CD8-positive, alpha-beta memory T cell (primary cell): Measurements from ENCODE around the gene TRIP13. TPM values are rescaled to one million over a fixed set of nuclear protein-coding genes. Genes with fewer than 3 reads are reported as not detected.
"Not testable (repeated sequence)": the region's sequence is repeated elsewhere in the genome, so short reads cannot be mapped to it uniquely, and the experiment has no call there.

Experiments
- CTCF ChIA-PET: fragments of 350-600 bp; sonication (Branson Sonifier 250); formaldehyde crosslinking; loops from one replicate; lab custom pipeline; 2021; ENCODE audit warnings: antibody characterized with exemption; lab: Charles Lee
- POLR2A ChIA-PET: fragments of 350-600 bp; sonication (Branson Sonifier 250); formaldehyde crosslinking; loops from one replicate; lab custom pipeline; 2021; ENCODE audit warnings: antibody characterized with exemption; lab: Charles Lee
- DNase-seq, 5 donors: peaks; one replicate each; pipeline versions ENCODE4 v3.0.0 to v3.0.0-alpha.2; 2020 to 2022; ENCODE audit warnings: mixed read lengths in 1 of 5
- H3K27ac ChIP-seq: one replicate; pipeline ENCODE4 v1.7.0; 2013; ENCODE audit warnings: low read depth, mild to moderate bottlenecking, low read length, moderate library complexity
- H3K27me3 ChIP-seq: 2 replicates; pipeline ENCODE4 v1.7.0; 2013; ENCODE audit warnings: low read length, mild to moderate bottlenecking; ENCODE audit not compliant: insufficient read depth, poor library complexity, severe bottlenecking
- H3K36me3 ChIP-seq: 2 replicates; pipeline ENCODE4 v1.7.0; 2013; ENCODE audit warnings: mild to moderate bottlenecking, low read length, moderate library complexity; ENCODE audit not compliant: insufficient read depth
- H3K4me1 ChIP-seq: 2 replicates; pipeline ENCODE4 v1.7.0; 2013; ENCODE audit warnings: mild to moderate bottlenecking, low read length, moderate library complexity; ENCODE audit not compliant: insufficient read depth
- H3K4me3 ChIP-seq: 2 replicates; pipeline ENCODE4 v1.7.0; 2013; ENCODE audit warnings: mild to moderate bottlenecking, low read length
- H3K9me3 ChIP-seq: 2 replicates; pipeline ENCODE4 v1.7.0; 2013; ENCODE audit warnings: mild to moderate bottlenecking, low read length
- H3K27ac Mint-ChIP-seq, 8 donors: one replicate each; pipeline ENCODE4 v1.8.0; 2020 to 2021; ENCODE audit warnings: mixed read lengths in 8 of 8, mild to moderate bottlenecking in 6 of 8, inconsistent platforms in 3 of 8, moderate library complexity in 3 of 8
- H3K27me3 Mint-ChIP-seq, 2 donors: one replicate each; pipeline ENCODE4 v1.8.0; 2020 to 2021; ENCODE audit warnings: mixed read lengths in 2 of 2, mild to moderate bottlenecking in 1 of 2, moderate library complexity in 1 of 2
- H3K36me3 Mint-ChIP-seq, 3 donors: one replicate each; pipeline ENCODE4 v1.8.0; 2020 to 2021; ENCODE audit warnings: mixed read lengths in 3 of 3, inconsistent platforms in 1 of 3, mild to moderate bottlenecking in 1 of 3
- H3K4me1 Mint-ChIP-seq, 3 donors: one replicate each; pipeline ENCODE4 v1.8.0; 2020 to 2021; ENCODE audit warnings: mixed read lengths in 3 of 3, inconsistent platforms in 1 of 3, mild to moderate bottlenecking in 1 of 3
- H3K4me3 Mint-ChIP-seq, 7 donors: one replicate each; pipeline ENCODE4 v1.8.0; 2020 to 2021; ENCODE audit warnings: mixed read lengths in 7 of 7, mild to moderate bottlenecking in 6 of 7, moderate library complexity in 4 of 7, inconsistent platforms in 2 of 7
- H3K9me3 Mint-ChIP-seq, 5 donors: one replicate each; pipeline ENCODE4 v1.8.0; 2020 to 2022; ENCODE audit warnings: mixed read lengths in 5 of 5, mild to moderate bottlenecking in 3 of 5, moderate library complexity in 2 of 5, inconsistent platforms in 1 of 5
- polyA plus RNA-seq: library from polyadenylated mRNA; unstranded; fragments of 300-500 nt; fragmentation: Illumina TruSeq; gene quantifications from one replicate; pipeline ENCODE4 v1.2.3, GENCODE V29; 2021
- total RNA-seq, 2 experiments: library from RNA; stranded (reverse); gene quantifications; one replicate each; pipeline ENCODE4 v1.2.3, GENCODE V29; 2021

Gene TRIP13
- total and polyA plus RNA-seq, 3 experiments from 2014 or later: 0.12 to 40.7 (median 37.5) TPM

DNA sequence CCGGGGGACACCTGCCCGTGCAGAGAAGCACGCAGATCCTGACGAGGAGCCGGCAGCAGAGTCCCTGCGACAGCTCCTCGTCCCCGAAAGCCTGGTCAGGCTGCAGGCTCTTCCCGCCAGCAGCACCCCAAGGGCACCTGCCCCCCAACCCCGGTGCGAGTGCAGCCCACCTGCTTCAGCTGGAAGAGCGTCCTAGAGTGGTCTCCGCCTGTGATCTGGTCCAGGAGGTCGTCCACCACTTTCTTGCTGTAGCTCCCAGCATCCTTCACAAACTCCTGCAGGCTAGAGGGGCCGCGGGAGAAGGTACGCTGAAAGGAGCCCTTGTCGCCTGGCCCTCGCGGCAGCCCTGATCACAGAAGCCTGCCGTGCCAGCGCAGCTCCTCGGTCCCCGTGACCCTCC is 16.8 kb upstream of the TRIP13 start:
- Mint-ChIP-seq H3K27me3 (no peaks in the 10 kb centered on the region), H3K27ac (no peak overlapping the region), H3K4me3 (no peak overlapping the region), H3K36me3 (peaks cover 4 to 78% (median 11%) of the 10 kb centered on the region in 3 donors), H3K9me3 (no peaks in the 10 kb centered on the region), H3K4me1 (peaks cover 0 to 9% (median 9%) of the 10 kb centered on the region in 3 donors)
- Histone ChIP-seq H3K4me3 (no peak overlapping the region), H3K27ac (no peak overlapping the region), H3K9me3 (no peaks in the 10 kb centered on the region), H3K27me3 (no peaks in the 10 kb centered on the region), H3K36me3 (peaks cover 52% of the 10 kb centered on the region), H3K4me1 (no peaks in the 10 kb centered on the region)
- CTCF ChIA-PET: interaction anchor here (1.4 kb wide), 1 partner anchor 9 kb away, joined by 3 read pairs; no protein-coding TSS in a partner anchor
- POLR2A ChIA-PET: no interaction called here
- DNase-seq: no peak

DNA sequence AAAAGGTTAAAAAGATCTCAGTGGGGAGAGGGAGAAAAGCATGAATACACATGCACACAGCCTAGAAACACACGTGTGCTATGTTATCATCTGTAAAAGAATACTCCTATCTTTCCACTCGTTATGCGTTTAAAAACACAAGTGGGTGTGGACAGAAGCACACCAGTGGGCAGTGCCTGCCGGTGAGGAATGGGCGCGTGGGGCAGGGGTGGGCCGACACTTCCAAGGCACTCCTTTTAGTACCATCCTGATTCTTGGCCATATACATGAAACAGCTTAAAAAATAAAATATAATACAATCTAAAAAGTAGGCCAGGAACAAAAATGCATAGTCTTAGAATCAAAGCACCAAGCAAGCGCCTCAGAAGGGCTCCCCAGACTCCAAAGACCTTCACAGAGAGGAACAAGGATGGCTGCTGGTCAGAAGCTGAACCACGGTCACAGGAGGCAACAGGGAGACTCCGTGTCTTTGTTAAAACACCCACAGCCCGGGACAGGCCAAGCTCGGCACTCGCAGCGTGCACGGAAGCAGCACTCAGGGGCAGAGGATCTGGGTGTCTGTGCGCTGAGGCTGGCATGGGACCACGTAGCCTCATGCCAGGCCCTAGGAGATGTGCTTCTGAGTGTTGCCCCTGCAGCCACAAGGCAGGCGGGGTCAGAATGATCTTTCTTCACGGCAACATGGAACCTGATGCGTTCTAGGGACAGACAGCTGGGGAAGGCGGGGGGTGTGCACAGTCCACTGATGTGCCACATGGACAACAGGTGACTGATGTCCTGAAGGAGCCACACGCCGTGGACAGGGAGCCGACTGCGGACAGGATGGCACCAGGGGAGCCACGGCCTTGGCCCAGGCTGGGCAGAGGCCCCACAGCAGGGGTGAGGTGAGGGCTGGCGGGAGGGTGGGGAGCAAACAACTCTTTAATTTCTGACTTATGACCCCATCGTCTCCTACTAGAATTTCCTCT is 16.0 kb upstream of the TRIP13 start:
- H3K27ac Mint-ChIP-seq: no peak overlapping the region
- POLR2A ChIA-PET: no interaction called here
- Histone ChIP-seq H3K27me3 (no peaks in the 10 kb centered on the region), H3K4me3 (no peak overlapping the region), H3K27ac (no peak overlapping the region), H3K9me3 (no peaks in the 10 kb centered on the region), H3K36me3 (peaks cover 54% of the 10 kb centered on the region), H3K4me1 (no peaks in the 10 kb centered on the region)
- H3K36me3 Mint-ChIP-seq: peaks cover 6 to 78% (median 9%) of the 10 kb centered on the region in 3 donors
- CTCF ChIA-PET: interaction anchor here (1.4 kb wide), 1 partner anchor 8 kb away, joined by 3 read pairs; no protein-coding TSS in a partner anchor
- H3K4me1 Mint-ChIP-seq: peaks cover 7 to 14% (median 11%) of the 10 kb centered on the region in 3 donors
- no peak for DNase-seq
- H3K4me3 Mint-ChIP-seq: no peak overlapping the region
- H3K27me3 Mint-ChIP-seq: no peaks in the 10 kb centered on the region
- no peaks in the 10 kb centered on the region for H3K9me3 Mint-ChIP-seq

GRCh38 chr5:878125-878524 is 14.6 kb upstream of the TRIP13 start:
- peaks cover 21 to 28% (median 25%) of the 10 kb centered on the region in 3 donors for H3K4me1 Mint-ChIP-seq
- ChIA-PET CTCF (no interaction called here), POLR2A (no interaction called here)
- no peak overlapping the region for H3K4me3 ChIP-seq
- no peak for DNase-seq
- H3K36me3 ChIP-seq: peaks cover 55% of the 10 kb centered on the region
- H3K27ac ChIP-seq: no peak overlapping the region
- H3K4me3 Mint-ChIP-seq: peak overlapping the region in 1 of 7 donors; percentile 32
- peak overlapping the region in 1 of 8 donors; percentile 87 for H3K27ac Mint-ChIP-seq
- H3K9me3 ChIP-seq: no peaks in the 10 kb centered on the region
- H3K36me3 Mint-ChIP-seq: peaks cover 18 to 80% (median 20%) of the 10 kb centered on the region in 3 donors
- no peaks in the 10 kb centered on the region for H3K27me3 ChIP-seq
- H3K27me3 Mint-ChIP-seq: peaks cover 0 to 2% of the 10 kb centered on the region in 2 donors
- H3K4me1 ChIP-seq: no peaks in the 10 kb centered on the region
- peaks cover 3 to 10% (median 4%) of the 10 kb centered on the region in 5 donors for H3K9me3 Mint-ChIP-seq

- H3K4me1 ChIP-seq, CTCF ChIA-PET, H3K27ac ChIP-seq, POLR2A ChIA-PET, H3K27ac Mint-ChIP-seq, H3K27me3 Mint-ChIP-seq, H3K4me3 Mint-ChIP-seq, H3K9me3 ChIP-seq, H3K9me3 Mint-ChIP-seq, DNase-seq, H3K4me3 ChIP-seq, H3K27me3 ChIP-seq: not testable (repeated sequence)
- Mint-ChIP-seq H3K36me3 (peaks cover 18 to 80% (median 21%) of the 10 kb centered on the region in 3 donors), H3K4me1 (peaks cover 23 to 30% (median 23%) of the 10 kb centered on the region in 3 donors)
- H3K36me3 ChIP-seq: peaks cover 55% of the 10 kb centered on the region
Observed at GRCh38 chr5:878677-879076, 14.0 kb upstream of the TRIP13 start.

DNA sequence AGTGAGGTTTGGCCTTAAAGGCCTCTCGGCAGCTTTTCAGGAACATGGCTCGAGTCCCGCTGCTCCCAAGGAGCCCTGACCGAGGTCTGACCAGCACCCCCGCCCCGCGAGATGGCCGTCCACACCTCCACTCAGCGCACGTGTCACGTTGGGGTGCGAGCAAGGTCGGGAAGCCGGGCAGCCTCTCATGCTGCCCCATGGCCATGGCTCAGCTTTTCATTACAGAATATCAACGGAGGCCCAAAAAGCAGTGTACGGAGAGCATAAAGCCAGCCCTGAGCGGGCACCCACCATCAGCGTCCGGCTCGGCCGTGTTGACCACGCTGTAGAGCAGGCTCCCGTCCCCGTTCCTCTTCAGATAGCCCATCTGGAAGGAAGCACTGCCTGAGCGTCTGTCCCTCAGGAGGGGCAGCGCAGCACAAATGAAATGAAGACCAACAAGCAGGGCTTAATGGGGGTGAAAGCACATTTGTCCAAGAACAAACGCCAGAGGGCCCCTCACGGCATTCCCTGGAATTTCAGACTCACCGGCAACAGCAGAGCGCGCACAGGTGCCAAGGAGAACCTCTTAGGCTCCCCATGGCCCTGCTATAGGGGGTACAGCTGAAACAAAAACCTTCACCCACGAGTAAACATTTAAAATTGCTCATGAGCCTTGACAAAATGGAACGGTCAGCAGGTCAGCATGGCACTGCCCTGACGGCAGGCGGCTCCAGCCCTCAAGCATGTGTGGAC is 11.7 kb upstream of the TRIP13 start:
- Histone ChIP-seq H3K4me3 (no peak overlapping the region), H3K27me3 (no peaks in the 10 kb centered on the region), H3K9me3 (no peaks in the 10 kb centered on the region), H3K4me1 (no peaks in the 10 kb centered on the region), H3K27ac (no peak overlapping the region), H3K36me3 (peaks cover 52% of the 10 kb centered on the region)
- POLR2A ChIA-PET: no interaction called here
- H3K27me3 Mint-ChIP-seq: peaks cover 0 to 2% of the 10 kb centered on the region in 2 donors
- no peak for DNase-seq
- peaks cover 18 to 81% (median 20%) of the 10 kb centered on the region in 3 donors for H3K36me3 Mint-ChIP-seq
- H3K4me1 Mint-ChIP-seq: peaks cover 17 to 23% (median 21%) of the 10 kb centered on the region in 3 donors
- H3K4me3 Mint-ChIP-seq: peak overlapping the region in 1 of 7 donors; percentile 79
- H3K9me3 Mint-ChIP-seq: peaks cover 3 to 10% (median 4%) of the 10 kb centered on the region in 5 donors
- CTCF ChIA-PET: no interaction called here
- peak overlapping the region in 2 of 8 donors; percentile 91 to 92 for H3K27ac Mint-ChIP-seq

- Mint-ChIP-seq H3K27me3 (peaks cover 0 to 2% of the 10 kb centered on the region in 2 donors), H3K4me3 (no peak overlapping the region), H3K9me3 (peaks cover 3 to 10% (median 4%) of the 10 kb centered on the region in 5 donors), H3K27ac (peak overlapping the region in 3 of 8 donors; percentile 37 to 92 (median 91)), H3K4me1 (peaks cover 17 to 26% (median 21%) of the 10 kb centered on the region in 3 donors), H3K36me3 (peaks cover 18 to 81% (median 20%) of the 10 kb centered on the region in 3 donors)
- H3K4me1 ChIP-seq: no peaks in the 10 kb centered on the region
- peaks cover 53% of the 10 kb centered on the region for H3K36me3 ChIP-seq
- H3K9me3 ChIP-seq: no peaks in the 10 kb centered on the region
- no peak overlapping the region for H3K27ac ChIP-seq
- H3K27me3 ChIP-seq: no peaks in the 10 kb centered on the region
- ChIA-PET POLR2A (no interaction called here), CTCF (no interaction called here)
- no peak overlapping the region for H3K4me3 ChIP-seq
- no peak for DNase-seq
Observed at GRCh38 chr5:881551-881935, 11.1 kb upstream of the TRIP13 start.

DNA sequence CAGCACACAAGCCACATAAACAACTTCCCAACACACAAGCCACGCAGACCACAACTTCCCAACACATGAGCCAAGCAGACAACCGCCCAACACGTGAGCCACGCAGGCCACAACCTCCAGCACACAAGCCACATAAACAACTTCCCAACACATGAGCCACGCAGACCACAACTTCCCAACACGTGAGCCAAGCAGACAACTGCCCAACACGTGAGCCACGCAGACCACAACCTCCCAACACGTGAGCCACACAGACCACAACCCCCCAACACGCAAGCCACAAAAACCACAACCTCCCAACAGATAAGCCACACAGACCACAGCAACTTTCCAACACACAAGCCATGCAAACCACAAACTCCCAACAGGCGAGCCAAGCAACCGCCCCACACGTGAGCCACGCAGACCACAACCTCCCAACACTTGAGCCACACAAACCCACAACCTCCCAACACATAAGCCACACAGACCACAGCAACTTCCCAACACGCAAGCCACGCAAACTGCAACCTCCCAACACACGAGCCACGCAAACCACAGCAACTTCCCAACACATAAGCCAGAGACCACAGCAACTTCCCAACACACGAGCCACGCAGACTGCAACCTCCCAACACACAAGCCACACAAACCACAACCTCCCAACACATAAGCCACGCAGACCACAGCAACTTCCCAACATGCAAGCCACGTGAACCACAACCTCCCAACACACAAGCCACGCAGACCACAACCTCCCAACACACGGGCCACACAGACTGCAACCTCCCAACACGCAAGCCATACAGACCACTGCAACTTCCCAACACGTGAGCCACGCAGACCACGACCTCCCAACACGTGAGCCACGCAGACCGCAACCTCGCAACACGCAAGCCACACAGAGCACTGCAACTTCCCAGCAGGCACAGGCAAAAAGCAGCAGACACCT is 10.2 kb upstream of the TRIP13 start:
- Mint-ChIP-seq H3K27me3 (peaks cover 0 to 2% of the 10 kb centered on the region in 2 donors), H3K27ac (peak overlapping the region; percentile 78 to 94 (median 91)), H3K4me1 (peaks cover 20 to 29% (median 26%) of the 10 kb centered on the region in 3 donors), H3K36me3 (peaks cover 17 to 81% (median 23%) of the 10 kb centered on the region in 3 donors), H3K9me3 (peaks cover 3 to 10% (median 4%) of the 10 kb centered on the region in 5 donors), H3K4me3 (peak overlapping the region in 6 of 7 donors; percentile 21 to 78 (median 58))
- ChIA-PET CTCF (no interaction called here), POLR2A (no interaction called here)
- H3K27me3 ChIP-seq: no peaks in the 10 kb centered on the region
- DNase-seq: no peak
- no peaks in the 10 kb centered on the region for H3K9me3 ChIP-seq
- no peak overlapping the region for H3K4me3 ChIP-seq
- H3K4me1 ChIP-seq: no peaks in the 10 kb centered on the region
- H3K36me3 ChIP-seq: peaks cover 54% of the 10 kb centered on the region
- no peak overlapping the region for H3K27ac ChIP-seq
